Suprapubic skin (tissue), 4 donors: ENCODE measurements around the gene DNAJC7.

Source experiments
- EP300 ChIP-seq: sonication (generic); formaldehyde crosslinking; IDR thresholded peaks from one replicate; pipeline ENCODE4 v1.6.1; 2017; ENCODE audit warnings: antibody characterized with exemption
- POLR2A ChIP-seq, 2 donors: fragments of 450-650 bp; IDR thresholded peaks; one replicate each; pipeline ENCODE4 v1.6.1; 2017; ENCODE audit warnings: antibody characterized with exemption in 2 of 2, mild to moderate bottlenecking in 2 of 2, moderate library complexity in 2 of 2
- POLR2AphosphoS5 ChIP-seq, 3 donors: sonication (generic); formaldehyde crosslinking; IDR thresholded peaks; one replicate each; pipeline ENCODE4 v1.6.1; 2017; ENCODE audit warnings: antibody characterized with exemption in 3 of 3
- TF ChIP-seq, protein P1 (sequence below), 2 donors: fragments of 200-600 bp in 1 of 2; fragments of 450-650 bp in 1 of 2; sonication (generic) in 1 of 2; IDR thresholded peaks; one replicate each; pipeline ENCODE4 v1.5.1; 2016 to 2019; ENCODE audit warnings: antibody characterized with exemption in 2 of 2, mild to moderate bottlenecking in 1 of 2, moderate library complexity in 1 of 2

DNA sequence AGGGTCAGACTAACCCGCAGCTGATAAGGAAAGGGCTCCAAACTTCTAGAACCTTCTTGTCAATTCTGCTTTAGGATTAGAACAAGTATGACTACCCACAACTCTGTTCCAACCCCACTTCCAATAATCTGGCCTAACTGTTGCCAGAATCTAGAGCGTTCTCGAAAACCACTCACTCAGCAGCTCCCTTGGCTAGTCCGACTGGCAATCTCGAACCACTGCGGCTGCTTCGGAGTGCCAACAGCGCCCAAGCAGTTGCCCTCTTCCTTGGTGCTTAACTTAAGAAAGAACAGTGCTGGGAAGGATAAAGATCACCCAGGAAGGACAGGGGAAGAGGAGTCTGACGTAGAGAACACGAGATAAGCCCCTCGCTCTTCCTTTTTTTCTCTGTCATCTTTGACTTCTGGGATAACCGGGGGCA is 818 bp downstream of the DNAJC7 start:
- TF ChIP-seq, protein P1, sequence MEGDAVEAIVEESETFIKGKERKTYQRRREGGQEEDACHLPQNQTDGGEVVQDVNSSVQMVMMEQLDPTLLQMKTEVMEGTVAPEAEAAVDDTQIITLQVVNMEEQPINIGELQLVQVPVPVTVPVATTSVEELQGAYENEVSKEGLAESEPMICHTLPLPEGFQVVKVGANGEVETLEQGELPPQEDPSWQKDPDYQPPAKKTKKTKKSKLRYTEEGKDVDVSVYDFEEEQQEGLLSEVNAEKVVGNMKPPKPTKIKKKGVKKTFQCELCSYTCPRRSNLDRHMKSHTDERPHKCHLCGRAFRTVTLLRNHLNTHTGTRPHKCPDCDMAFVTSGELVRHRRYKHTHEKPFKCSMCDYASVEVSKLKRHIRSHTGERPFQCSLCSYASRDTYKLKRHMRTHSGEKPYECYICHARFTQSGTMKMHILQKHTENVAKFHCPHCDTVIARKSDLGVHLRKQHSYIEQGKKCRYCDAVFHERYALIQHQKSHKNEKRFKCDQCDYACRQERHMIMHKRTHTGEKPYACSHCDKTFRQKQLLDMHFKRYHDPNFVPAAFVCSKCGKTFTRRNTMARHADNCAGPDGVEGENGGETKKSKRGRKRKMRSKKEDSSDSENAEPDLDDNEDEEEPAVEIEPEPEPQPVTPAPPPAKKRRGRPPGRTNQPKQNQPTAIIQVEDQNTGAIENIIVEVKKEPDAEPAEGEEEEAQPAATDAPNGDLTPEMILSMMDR (IDR thresholded peaks at IDR 0.05), result no peak
- TF ChIP-seq POLR2A (IDR thresholded peaks at IDR 0.05) (no peak), POLR2AphosphoS5 (IDR thresholded peaks at IDR 0.05) (no peak), EP300 (no peak)
